GM13977 (cell line): Measurements from ENCODE around the gene RALGAPA1.

Experiments used
- DNase-seq: peaks from one replicate; pipeline ENCODE4 v3.0.0; 2012; ENCODE audit warnings: low spot score
- in situ Hi-C: fragments of 300-500 bp; cut with MboI; formaldehyde crosslinking; loops from one replicate; pipeline ENCODE4 v1.12.0; 2022; ENCODE audit warnings: low sequenced_read_pairs, low pct_unique_long_range_greater_than_20kb, mixed read lengths, inconsistent platforms; ENCODE audit not compliant: unreplicated experiment
- TF ChIP-seq, protein P1 (sequence below): IDR thresholded peaks from 2 replicates; pipeline ENCODE4 v1.5.1; 2012; ENCODE audit warnings: mild to moderate bottlenecking, control low read depth; ENCODE audit not compliant: insufficient read depth; ENCODE audit errors: extremely low read depth, missing control alignments

Gene RALGAPA1

DNA sequence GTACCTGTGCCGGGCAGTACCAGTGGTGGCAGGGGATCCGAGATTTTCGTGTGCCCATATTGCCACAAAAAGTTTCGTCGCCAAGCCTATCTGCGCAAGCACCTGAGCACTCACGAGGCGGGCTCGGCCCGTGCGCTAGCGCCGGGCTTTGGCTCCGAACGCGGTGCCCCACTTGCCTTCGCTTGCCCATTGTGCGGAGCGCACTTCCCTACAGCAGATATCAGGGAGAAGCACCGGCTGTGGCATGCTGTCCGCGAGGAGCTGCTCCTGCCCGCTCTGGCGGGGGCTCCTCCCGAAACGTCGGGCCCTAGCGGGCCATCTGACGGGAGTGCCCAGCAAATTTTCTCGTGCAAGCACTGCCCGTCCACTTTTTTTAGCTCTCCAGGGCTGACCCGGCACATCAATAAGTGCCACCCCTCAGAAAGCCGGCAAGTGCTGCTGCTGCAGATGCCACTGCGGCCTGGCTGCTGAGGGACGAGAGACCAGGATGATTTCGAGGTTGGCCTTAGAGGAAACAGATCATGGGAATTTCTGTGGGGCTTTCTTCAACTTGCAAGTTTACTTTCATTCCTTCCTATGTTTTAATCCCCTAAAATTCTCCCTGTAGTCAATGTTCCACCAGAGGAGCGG, 273.5 kb downstream of the RALGAPA1 start:
- TF ChIP-seq, protein P1, sequence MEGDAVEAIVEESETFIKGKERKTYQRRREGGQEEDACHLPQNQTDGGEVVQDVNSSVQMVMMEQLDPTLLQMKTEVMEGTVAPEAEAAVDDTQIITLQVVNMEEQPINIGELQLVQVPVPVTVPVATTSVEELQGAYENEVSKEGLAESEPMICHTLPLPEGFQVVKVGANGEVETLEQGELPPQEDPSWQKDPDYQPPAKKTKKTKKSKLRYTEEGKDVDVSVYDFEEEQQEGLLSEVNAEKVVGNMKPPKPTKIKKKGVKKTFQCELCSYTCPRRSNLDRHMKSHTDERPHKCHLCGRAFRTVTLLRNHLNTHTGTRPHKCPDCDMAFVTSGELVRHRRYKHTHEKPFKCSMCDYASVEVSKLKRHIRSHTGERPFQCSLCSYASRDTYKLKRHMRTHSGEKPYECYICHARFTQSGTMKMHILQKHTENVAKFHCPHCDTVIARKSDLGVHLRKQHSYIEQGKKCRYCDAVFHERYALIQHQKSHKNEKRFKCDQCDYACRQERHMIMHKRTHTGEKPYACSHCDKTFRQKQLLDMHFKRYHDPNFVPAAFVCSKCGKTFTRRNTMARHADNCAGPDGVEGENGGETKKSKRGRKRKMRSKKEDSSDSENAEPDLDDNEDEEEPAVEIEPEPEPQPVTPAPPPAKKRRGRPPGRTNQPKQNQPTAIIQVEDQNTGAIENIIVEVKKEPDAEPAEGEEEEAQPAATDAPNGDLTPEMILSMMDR: no peak
- in situ Hi-C loops: no loop called here
- no peak for DNase-seq

DNA sequence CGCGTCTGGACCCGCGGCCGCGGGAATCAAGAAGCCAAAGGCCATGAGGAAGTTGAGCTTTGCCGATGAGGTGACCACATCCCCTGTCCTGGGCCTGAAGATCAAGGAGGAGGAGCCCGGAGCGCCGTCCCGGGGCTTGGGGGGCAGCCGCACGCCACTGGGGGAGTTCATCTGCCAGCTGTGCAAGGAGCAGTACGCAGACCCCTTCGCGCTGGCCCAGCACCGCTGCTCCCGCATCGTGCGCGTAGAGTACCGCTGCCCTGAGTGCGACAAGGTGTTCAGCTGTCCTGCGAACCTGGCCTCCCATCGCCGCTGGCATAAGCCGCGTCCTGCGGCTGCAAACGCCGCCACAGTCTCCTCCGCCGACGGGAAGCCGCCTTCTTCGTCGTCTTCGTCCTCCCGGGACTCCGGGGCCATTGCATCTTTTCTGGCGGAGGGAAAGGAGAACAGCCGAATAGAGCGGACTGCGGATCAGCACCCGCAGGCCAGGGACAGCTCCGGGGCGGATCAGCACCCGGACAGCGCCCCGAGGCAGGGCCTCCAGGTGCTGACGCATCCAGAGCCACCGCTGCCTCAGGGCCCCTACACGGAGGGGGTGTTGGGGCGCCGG, 274.1 kb downstream of the RALGAPA1 start:
- in situ Hi-C loops: no loop called here

DNA sequence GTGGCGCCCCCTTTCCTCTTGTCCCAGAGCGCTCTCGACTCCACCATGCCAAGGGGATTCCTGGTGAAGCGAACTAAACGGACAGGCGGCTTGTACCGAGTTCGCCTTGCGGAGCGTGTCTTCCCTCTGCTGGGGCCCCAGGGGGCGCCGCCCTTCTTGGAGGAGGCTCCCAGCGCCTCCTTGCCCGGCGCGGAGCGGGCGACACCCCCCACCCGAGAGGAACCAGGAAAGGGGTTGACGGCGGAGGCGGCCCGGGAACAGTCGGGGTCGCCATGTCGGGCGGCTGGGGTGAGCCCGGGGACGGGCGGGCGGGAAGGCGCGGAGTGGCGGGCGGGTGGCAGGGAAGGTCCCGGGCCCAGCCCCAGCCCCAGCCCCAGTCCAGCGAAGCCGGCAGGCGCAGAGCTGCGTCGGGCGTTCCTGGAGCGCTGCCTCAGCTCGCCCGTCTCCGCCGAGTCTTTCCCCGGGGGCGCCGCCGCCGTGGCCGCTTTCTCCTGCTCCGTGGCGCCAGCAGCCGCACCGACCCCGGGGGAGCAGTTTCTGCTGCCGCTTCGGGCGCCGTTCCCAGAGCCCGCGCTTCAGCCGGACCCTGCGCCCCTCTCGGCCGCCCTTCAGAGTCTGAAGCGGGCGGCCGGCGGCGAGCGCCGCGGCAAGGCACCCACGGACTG, 274.8 kb downstream of the RALGAPA1 start:
- in situ Hi-C loops: no loop called here
- peak; percentile 16 for DNase-seq

More for the DNA sequence above, 274.1 kb downstream of the RALGAPA1 start:
- TF ChIP-seq, protein P1: no peak
- peak; percentile 82 for DNase-seq

DNA sequence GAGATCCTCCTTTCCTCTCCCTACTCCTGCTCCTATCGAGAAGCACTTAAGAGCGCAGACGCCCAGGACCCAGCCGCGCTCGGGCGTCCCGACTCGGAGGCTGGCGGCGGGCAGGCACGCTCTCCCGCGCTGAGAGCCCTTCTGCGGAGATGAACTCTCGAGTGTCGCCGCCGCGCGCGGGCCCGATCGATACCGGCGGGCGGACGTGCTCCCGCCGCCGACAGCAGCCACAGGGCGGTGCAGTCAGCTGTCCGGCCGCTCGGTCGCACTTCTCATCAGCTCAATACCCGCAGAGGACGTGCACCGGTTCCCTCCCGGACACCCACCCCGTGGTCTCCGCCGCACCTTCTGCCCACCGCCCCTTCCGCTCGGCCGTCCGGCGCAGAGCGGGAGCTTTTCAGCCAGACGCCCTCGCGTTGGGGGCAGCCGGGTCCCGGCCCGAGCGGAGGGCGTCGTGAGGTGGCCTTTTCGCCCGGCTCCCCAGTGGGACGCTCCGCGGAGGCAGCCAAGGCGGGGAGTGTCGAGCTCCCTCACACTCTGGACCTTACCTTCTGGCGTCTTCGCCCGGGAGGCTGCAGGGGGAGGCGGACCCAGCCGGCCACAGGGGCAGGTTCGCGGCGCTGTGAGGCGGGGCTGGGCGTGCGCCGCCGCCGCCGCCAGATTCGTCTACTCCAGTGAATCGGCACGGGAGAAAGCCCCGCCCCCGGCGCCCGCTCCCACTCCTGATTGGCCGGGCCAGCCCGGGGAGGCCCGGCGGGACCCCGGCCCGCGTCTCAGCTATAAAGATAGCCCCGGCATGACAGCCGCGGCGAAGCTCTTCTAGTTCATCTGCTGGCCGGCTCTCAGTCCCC, 275.5 kb downstream of the RALGAPA1 start, which contains the start of gene INSM2:
INSM2 (plus strand) TSS at position 808 of the 851 bp plus-strand sequence. CDS start 89 bp downstream, outside the sequence.
- TF ChIP-seq, protein P1: peak; percentile 16
- in situ Hi-C loops: no loop called here
- peak; percentile 79 for DNase-seq

More for the DNA sequence above, 274.8 kb downstream of the RALGAPA1 start:
- TF ChIP-seq, protein P1: no peak

DNA sequence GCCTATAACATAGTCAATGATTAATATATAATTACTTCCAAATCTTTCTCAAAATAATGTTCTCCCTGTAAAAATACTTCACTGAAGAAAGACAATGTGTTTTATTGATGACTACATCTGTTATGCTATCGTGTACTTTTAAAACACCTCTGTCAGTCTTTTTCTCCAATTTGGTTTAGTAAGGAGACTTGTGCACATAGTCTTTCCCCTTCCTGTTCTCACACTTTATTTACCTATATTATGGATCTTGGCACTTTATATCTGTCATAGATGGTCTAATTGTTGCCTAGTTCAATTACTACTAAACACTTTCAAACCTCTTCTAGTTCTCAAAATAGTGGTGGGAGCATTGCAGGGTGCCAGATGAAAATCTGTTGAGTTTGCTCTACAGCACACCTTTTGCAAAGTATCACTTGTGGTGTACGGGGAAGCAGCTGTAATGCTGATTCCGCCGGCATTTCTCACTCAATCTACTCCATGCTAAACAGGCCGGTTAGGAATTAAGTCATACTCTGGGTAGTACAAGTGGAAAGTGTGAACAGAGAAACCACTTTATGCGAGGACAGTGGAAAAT, 276.2 kb downstream of the RALGAPA1 start:
- TF ChIP-seq, protein P1: no peak
- in situ Hi-C loops: no loop called here
- DNase-seq: no peak
